Upper lobe of left lung (tissue), 6 donors: Measurements from ENCODE around the gene PAFAH1B1. TPM values are rescaled to one million over a fixed set of nuclear protein-coding genes. Genes with fewer than 3 reads are reported as not detected.

Experiments
- ATAC-seq, 2 donors: fragments of 200-7000 bp; cut with Tn5 transposase; one replicate each; pipeline ENCODE4 v1.9.1; 2022; ENCODE audit warnings: mild to moderate bottlenecking in 2 of 2, moderate library complexity in 2 of 2; ENCODE audit not compliant: low FRiP score in 2 of 2
- DNase-seq, 2 donors: peaks; one replicate each; pipeline ENCODE4 v3.0.0-alpha.2; 2019 to 2020
- H3K27ac ChIP-seq, 4 donors: fragments of 200-600 bp; sonication (generic); one replicate each; pipeline ENCODE4 v1.5.1; 2016 to 2019
- H3K27me3 ChIP-seq, 4 donors: fragments of 200-600 bp; sonication (generic); one replicate each; pipeline ENCODE4 v1.5.1; 2017 to 2019
- H3K36me3 ChIP-seq, 4 donors: fragments of 200-600 bp; sonication (generic); one replicate each; pipeline ENCODE4 v1.5.1; 2016 to 2019
- H3K4me1 ChIP-seq, 4 donors: fragments of 200-600 bp; sonication (generic); one replicate each; pipeline ENCODE4 v1.5.1; 2018 to 2019
- H3K4me3 ChIP-seq, 4 donors: fragments of 200-600 bp; sonication (generic); one replicate each; pipeline ENCODE4 v1.5.1; 2017 to 2019; ENCODE audit warnings: mild to moderate bottlenecking in 2 of 4, moderate library complexity in 1 of 4
- H3K9me3 ChIP-seq, 4 donors: fragments of 200-600 bp; sonication (generic); one replicate each; pipeline ENCODE4 v1.5.1; 2018 to 2019
- EP300 ChIP-seq, 4 donors: sonication (generic); formaldehyde crosslinking; IDR thresholded peaks; one replicate each; pipeline ENCODE4 v1.5.1; 2017; ENCODE audit warnings: antibody characterized with exemption in 4 of 4, control low read depth in 2 of 4
- POLR2A ChIP-seq, 4 donors: fragments of 450-650 bp; IDR thresholded peaks; one replicate each; pipeline ENCODE4 v1.5.1; 2016 to 2017; ENCODE audit warnings: antibody characterized with exemption in 4 of 4, mild to moderate bottlenecking in 2 of 4
- POLR2AphosphoS5 ChIP-seq, 2 donors: sonication (generic); formaldehyde crosslinking; IDR thresholded peaks; one replicate each; pipeline ENCODE4 v1.5.1; 2017; ENCODE audit warnings: antibody characterized with exemption in 2 of 2
- WGBS, 2 donors: methylation state at CpG; one replicate each; pipeline ENCODE4 v1.1.5; 2017 to 2018; 5-methylcytosine and 5-hydroxymethylcytosine counted together
- total RNA-seq, 6 donors: library from RNA; depleted of rRNA in 4 of 6; stranded (reverse); fragments of >200 nt in 4 of 6; gene quantifications; one replicate each; pipeline versions ENCODE4 v1.1.0 to v1.2.1, GENCODE V29; 2016 to 2021
- TF ChIP-seq, protein P1 (sequence below), 6 experiments: fragments of 450-650 bp in 4 of 6; fragments of 200-600 bp in 2 of 6; sonication (generic) in 2 of 6; IDR thresholded peaks; one replicate each; pipeline ENCODE4 v1.5.1; 2016 to 2019; ENCODE audit warnings: antibody characterized with exemption in 6 of 6
- donor health status: DM: no; HTN: no; CAD: no; lungs with moderate emphysema.
- donor health status: DM: no; HTN: yes; CAD: no; lungs with severe emphysema.

PAFAH1B1 gene
- total RNA-seq, 6 donors from 2014 or later, result 81.7 to 258 (median 114) TPM

GRCh38 chr17:2703181-2703580 lies 109.7 kb downstream of the PAFAH1B1 start:
- WGBS, 2 donors, result 95 to 100% methylated on average over 6 to 14 of the region's 20 CpGs
- peaks cover 6 to 13% (median 11%) of the 10 kb centered on the region in 4 donors for H3K4me1 ChIP-seq
- peaks cover 21 to 62% (median 53%) of the 10 kb centered on the region in 4 donors for H3K36me3 ChIP-seq
- H3K27ac ChIP-seq, result no peak overlapping the region
- TF ChIP-seq, protein P1, sequence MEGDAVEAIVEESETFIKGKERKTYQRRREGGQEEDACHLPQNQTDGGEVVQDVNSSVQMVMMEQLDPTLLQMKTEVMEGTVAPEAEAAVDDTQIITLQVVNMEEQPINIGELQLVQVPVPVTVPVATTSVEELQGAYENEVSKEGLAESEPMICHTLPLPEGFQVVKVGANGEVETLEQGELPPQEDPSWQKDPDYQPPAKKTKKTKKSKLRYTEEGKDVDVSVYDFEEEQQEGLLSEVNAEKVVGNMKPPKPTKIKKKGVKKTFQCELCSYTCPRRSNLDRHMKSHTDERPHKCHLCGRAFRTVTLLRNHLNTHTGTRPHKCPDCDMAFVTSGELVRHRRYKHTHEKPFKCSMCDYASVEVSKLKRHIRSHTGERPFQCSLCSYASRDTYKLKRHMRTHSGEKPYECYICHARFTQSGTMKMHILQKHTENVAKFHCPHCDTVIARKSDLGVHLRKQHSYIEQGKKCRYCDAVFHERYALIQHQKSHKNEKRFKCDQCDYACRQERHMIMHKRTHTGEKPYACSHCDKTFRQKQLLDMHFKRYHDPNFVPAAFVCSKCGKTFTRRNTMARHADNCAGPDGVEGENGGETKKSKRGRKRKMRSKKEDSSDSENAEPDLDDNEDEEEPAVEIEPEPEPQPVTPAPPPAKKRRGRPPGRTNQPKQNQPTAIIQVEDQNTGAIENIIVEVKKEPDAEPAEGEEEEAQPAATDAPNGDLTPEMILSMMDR (IDR thresholded peaks at IDR 0.05), result no peak
- no peak for TF ChIP-seq POLR2AphosphoS5 (IDR thresholded peaks at IDR 0.05)
- no peak for TF ChIP-seq POLR2A (IDR thresholded peaks at IDR 0.05)
- TF ChIP-seq EP300 (IDR thresholded peaks at IDR 0.05), result no peak
- DNase-seq, result peak in 1 of 2 donors; percentile 66
- no peaks in the 10 kb centered on the region for H3K9me3 ChIP-seq
- no peak for ATAC-seq
- no peaks in the 10 kb centered on the region for H3K27me3 ChIP-seq
- H3K4me3 ChIP-seq, result no peak overlapping the region

DNA sequence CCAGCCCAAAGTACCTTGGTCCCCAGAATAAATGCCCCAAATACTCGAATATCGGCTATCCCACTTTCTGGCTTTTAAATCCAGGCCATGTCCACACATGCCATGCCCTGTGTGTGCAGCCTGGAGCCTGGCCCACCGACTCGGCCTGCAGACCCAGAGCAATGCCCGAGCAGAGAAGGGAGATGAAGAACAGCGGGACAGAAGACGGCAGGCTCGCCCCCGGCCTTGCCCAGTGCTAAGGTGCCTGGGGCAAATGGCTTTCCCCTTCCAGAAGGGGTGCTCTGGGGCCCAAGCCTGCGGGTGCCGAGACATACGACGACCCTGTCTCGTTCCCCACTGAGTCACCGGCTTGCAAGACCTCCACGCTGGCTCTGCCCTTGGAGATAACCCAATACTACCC lies 110.2 kb downstream of the PAFAH1B1 start:
- H3K9me3 ChIP-seq, result no peaks in the 10 kb centered on the region
- H3K27me3 ChIP-seq, result no peaks in the 10 kb centered on the region
- H3K27ac ChIP-seq, result no peak overlapping the region
- no peak for ATAC-seq
- whole genome bisulfite sequencing, 2 donors, result 92 to 99% methylated on average over 2 to 14 of the region's 16 CpGs
- H3K36me3 ChIP-seq, result peaks cover 20 to 57% (median 49%) of the 10 kb centered on the region in 4 donors
- peak; percentile 8 to 67 for DNase-seq
- no peak for TF ChIP-seq EP300 (IDR thresholded peaks at IDR 0.05)
- peaks cover 10 to 17% (median 15%) of the 10 kb centered on the region in 4 donors for H3K4me1 ChIP-seq
- no peak overlapping the region for H3K4me3 ChIP-seq

DNA sequence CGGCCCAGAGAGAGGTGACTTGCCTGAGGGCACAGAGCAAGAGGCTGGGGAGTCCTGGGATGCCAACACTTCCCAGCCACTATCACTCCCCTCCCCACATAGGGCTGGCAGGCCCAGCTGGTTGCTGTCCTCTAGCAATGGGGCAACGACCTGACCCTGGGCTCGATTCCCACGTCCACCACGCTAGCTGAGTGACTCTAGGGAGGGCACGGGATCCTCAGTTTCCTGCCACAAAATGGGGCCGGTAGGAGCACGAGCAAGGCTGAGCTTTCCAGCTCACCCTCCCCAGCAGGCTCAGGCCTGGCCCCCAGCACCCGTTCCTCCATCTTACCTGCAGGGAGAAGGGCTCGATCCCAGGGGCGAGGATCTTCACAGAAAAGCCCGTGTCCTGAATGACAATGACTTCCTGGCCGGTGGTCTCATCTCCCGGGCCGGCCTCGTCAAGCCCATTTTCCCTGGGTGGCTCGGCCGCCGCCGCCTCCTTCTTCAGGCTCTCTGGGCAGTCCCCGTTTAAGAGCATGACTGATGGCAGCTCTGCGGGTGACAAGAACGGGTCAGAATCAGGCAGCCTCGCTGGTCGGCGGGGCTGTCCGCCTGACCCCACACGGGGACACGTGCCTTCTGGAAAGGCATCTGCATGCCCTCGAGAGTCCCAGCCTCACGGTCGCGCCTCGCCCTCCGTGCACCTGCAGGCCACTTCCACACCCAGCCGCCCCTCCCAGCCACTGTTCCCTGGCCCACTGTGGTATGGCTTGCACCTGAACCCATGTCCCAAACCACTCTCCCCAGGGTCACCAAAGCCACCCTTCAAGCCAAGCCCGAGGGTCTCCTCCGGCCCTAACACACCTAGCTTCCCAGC lies 110.8 kb downstream of the PAFAH1B1 start:
- 90 to 93% methylated on average over 33 to 35 of the region's 38 CpGs for WGBS, 2 donors
- TF ChIP-seq EP300 (IDR thresholded peaks at IDR 0.05) (no peak), POLR2AphosphoS5 (IDR thresholded peaks at IDR 0.05) (no peak), POLR2A (IDR thresholded peaks at IDR 0.05) (no peak)
- TF ChIP-seq, protein P1 (IDR thresholded peaks at IDR 0.05), result no peak
- Histone ChIP-seq H3K27me3 (no peaks in the 10 kb centered on the region), H3K9me3 (no peaks in the 10 kb centered on the region), H3K4me3 (no peak overlapping the region), H3K36me3 (peaks cover 20 to 51% (median 42%) of the 10 kb centered on the region in 4 donors), H3K4me1 (peaks cover 15 to 24% (median 22%) of the 10 kb centered on the region in 4 donors), H3K27ac (no peak overlapping the region)
- ATAC-seq, result no peak
- peak in 1 of 2 donors; percentile 79 for DNase-seq

DNA sequence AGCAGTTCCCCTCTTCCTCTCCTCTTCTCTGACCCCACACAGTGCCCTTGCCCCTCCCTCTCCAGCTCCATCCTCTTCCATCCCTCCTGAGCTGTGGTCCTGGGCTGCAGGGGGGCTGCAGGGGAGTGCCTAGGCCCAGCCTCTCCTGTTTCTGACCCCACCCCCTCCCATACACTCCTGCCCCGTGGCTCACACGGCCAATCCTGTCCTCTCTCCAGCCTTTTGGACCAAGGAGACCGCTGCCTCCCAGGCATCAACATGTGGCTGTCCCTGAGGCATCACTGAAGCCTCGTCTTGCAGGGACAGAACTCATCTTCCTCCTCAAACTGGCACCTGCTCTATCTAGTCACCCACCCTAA lies 111.4 kb downstream of the PAFAH1B1 start:
- Histone ChIP-seq H3K27ac (no peak overlapping the region), H3K27me3 (no peaks in the 10 kb centered on the region), H3K9me3 (no peaks in the 10 kb centered on the region), H3K4me3 (no peak overlapping the region), H3K36me3 (peaks cover 19 to 47% (median 40%) of the 10 kb centered on the region in 4 donors), H3K4me1 (peaks cover 21 to 30% (median 28%) of the 10 kb centered on the region in 4 donors)
- no peak for DNase-seq
- 74 to 81% methylated on average over 4 of the region's 4 CpGs for WGBS, 2 donors
- ATAC-seq, result no peak
- TF ChIP-seq, protein P1 (IDR thresholded peaks at IDR 0.05), result no peak
- no peak for TF ChIP-seq POLR2AphosphoS5 (IDR thresholded peaks at IDR 0.05)
- TF ChIP-seq POLR2A (IDR thresholded peaks at IDR 0.05), result no peak
- TF ChIP-seq EP300 (IDR thresholded peaks at IDR 0.05), result no peak

DNA sequence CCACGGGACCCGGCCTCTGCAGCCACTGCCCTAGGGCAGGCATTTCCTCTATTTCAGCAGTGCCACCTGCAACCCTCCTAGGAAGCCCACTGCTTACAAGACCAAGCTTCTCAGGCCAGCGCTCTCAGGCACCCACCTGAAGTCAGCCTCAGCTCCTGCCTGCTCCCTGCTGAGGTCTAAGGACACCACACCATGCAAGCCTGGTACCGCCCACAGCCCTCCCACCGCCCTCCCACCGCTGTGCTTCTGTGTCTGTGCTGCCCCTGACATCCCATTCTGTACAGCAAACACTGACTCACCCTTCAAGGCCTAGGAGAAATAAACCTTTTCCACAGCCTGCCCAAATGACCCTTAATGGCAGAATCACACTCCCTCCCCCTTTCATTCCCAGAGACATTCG lies 111.8 kb downstream of the PAFAH1B1 start:
- TF ChIP-seq, protein P1 (IDR thresholded peaks at IDR 0.05), result no peak
- TF ChIP-seq POLR2A (IDR thresholded peaks at IDR 0.05) (no peak), POLR2AphosphoS5 (IDR thresholded peaks at IDR 0.05) (no peak), EP300 (IDR thresholded peaks at IDR 0.05) (no peak)
- Histone ChIP-seq H3K27me3 (no peaks in the 10 kb centered on the region), H3K27ac (no peak overlapping the region), H3K36me3 (peaks cover 16 to 43% (median 36%) of the 10 kb centered on the region in 4 donors), H3K9me3 (no peaks in the 10 kb centered on the region), H3K4me1 (peaks cover 25 to 34% (median 32%) of the 10 kb centered on the region in 4 donors), H3K4me3 (no peak overlapping the region)
- WGBS, 2 donors, result 92 to 98% methylated on average over 7 of the region's 7 CpGs
- DNase-seq (peak in 1 of 2 donors; percentile 60), ATAC-seq (no peak)
